Measurements from ENCODE around the gene POMC.

DNA sequence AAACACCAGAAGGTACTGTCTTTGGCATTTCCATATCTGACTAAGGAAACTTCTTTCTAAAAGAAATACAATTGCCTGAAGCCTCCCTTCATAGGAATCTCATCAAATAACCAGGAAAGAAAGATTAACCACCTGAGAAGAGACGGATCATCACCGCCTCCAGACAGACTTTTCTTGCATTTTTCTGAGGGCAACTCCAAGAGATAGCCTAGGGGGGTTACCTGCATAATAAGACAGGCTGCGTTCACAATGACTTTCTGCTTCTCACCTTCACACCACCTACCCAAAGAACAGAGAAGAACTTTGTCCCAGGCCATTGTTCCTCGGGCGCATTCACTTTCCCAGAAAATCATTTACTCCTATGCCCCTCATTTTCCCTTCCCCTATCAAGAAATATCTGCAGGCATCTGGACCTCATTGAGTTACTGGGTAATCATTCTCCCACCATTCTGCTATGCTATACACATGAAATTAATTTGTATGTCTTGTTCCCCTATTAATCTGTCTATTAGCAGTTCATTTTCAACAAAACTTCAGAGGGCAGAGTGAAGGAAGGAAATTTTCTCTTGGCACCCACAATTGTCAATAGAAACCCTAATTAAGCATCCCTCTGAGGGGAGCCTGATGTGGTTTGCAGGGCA lies 8.3 kb upstream of the POMC start:
- no peak for TF ChIP-seq BHLHE40 (IDR thresholded peaks at IDR 0.05; ENCODE audit: borderline replicate concordance)
- no peak for TF ChIP-seq ELF4 (IDR thresholded peaks at IDR 0.05)
